ENCODE data around the gene CACTIN.
A peak's percentile ranks its signal among the peaks of the same experiment; 100 is the strongest.
"Not testable (repeated sequence)": the region's sequence is repeated elsewhere in the genome, so short reads cannot be mapped to it uniquely, and the experiment has no call there.

Gene CACTIN

DNA sequence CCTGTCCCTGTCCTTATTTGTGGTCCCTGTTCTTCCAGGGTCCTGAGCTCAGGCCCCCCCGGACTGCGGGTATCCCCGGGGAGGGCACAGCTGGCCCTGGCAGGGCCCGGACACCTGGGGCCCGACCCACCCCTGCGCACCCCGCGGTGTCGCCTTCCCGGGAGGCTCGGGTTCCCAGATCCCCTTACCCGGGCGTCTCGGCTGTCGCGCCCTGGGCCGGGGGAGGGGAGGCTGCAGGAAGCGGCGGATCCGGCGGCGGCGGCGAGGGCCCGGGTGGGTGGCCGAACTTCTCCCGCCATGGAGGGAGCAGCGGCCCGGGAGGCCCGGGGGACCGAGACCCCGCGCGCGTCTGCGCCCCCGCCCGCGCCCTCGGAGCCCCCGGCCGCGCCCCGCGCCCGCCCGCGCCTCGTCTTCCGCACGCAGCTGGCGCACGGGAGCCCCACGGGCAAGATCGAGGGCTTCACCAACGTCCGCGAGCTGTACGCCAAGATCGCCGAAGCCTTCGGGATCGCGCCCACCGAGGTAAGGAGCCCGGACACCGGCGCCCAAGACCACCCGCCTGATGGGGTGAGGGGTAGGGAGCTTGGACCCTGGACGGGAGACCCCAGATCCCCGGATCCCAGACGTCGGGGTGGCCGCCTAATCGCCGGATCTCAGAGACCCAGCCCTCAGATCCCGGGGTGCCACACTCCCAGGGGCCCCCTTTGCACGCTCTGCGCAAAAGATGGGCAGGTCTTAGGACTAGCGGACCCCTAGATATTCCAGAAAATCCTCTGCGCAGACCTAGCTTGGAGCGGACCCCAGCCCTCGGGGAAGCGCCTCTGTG is 41.1 kb downstream of the CACTIN start, which contains the start of gene GIPC3:
TSS of gene GIPC3 (plus strand) at position 178 of the 826 bp plus-strand sequence. CDS start at position 298, 120 bp downstream.
- DNase-seq = no peak

DNA sequence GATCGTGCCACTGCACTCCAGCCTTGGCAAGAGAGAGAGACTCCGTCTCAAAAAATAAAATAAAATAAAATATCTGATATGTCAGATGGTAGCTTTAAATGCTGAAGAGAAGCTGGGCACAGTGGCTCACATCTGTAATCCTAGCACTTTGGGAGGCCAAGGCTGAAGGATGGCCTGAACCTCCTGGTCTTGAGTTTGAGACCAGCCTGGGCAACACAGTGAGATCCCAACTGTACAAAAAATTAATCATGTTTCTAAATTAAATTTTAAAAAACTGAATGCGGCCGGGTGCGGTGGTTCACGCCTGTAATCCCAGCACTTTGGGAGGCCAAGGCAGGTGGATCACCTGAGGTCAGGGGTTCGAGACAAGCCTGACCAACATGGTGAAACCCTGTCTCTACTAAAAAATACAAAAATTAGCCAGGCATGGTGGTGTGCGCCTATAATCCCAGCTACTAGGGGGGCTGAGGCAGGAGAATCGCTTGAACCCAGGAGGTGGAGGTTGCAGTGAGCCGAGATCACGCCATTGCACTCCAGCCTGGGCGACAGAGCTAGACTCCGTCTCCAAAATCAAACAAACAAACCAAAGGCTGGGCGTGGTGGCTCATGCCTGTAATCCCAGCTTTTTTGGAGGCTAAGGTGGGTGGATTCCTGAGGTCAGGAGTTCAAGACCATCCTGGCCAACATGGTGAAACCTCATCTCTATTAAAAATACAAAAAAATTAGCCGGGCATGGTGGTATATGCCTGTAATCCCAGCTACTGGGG is 42.4 kb downstream of the CACTIN start:
- not testable (repeated sequence) for DNase-seq

GRCh38 chr19:3581792-3582191 is 44.8 kb downstream of the CACTIN start:
- not testable (repeated sequence) for DNase-seq

- DNase-seq = no peak
Measured at GRCh38 chr19:3580156-3580934, 46.2 kb downstream of the CACTIN start.

GRCh38 chr19:3578390-3578789 is 48.2 kb downstream of the CACTIN start:
- no peak for DNase-seq

GRCh38 chr19:3577723-3578344 is 48.8 kb downstream of the CACTIN start:
- DNase-seq = no peak

DNA sequence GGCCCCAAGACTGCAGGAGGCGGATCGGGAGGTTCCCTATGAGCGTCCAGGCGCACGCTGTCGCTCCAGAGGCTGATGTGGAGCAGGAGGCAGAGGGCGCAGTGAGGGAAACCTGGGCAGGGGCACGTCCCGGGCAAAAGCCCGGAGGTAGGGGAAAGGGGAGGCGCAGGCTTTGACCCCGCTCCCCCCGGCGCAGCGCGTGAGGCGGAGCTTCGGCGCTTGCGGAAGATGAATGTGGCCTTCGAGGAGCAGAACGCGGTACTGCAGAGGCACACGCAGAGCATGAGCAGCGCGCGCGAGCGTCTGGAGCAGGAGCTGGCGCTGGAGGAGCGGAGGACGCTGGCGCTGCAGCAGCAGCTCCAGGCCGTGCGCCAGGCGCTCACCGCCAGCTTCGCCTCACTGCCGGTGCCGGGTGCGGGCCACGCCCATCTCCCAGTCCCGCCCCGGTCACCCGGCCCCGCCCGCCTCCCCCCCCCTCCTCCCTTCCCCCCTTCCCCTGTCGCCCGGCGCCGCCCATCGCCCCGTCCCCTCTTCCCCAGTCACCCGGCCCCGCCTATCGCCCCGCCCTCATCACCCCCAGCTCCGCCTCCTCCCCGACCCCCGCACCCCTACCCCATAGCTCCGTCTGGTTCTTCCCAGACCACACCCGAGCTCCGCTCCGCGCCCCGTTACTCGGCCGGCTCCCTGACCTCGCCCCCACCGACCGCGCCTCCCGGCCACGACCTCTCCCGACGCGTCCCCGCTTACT is 49.7 kb downstream of the CACTIN start:
- DNase-seq = no peak

- DNase-seq = no peak
Measured at GRCh38 chr19:3575949-3576673, 50.5 kb downstream of the CACTIN start.

- peak; percentile 31 for DNase-seq
Measured at GRCh38 chr19:3575260-3575741, 51.3 kb downstream of the CACTIN start.

DNA sequence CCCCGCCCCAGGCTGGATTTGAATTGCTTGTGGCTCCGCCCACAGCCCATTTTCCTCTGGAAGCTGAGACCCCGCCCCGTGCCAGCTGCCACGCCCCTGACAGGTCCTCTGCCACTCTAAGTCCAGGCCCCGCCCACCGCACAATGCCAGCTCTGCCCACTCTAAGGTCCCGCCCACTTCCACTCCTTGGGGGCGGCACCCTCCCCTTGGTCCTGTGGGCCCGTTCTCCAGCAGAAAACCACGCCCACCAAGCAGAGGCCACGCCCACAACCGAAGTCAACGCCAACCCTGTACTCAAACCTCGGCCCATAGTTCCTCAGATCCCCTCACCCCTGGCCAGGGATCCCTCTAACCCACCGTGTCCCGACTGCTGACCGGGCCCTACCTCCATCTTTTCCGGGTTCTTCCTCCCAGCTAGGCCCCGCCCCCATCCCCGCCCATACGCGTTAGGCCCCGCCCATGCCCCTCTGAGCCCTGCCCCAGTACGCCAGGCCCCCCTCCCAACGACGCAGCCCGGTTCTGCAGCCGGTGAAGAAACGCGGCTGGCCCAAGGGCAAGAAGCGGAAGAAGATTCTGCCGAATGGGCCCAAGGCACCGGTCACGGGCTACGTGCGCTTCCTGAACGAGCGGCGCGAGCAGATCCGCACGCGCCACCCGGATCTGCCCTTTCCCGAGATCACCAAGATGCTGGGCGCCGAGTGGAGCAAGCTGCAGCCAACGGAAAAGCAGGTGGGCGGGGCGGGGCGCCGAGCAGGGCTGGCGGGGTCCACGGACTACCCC is 52.5 kb downstream of the CACTIN start:
- DNase-seq = peak; percentile 81

DNA sequence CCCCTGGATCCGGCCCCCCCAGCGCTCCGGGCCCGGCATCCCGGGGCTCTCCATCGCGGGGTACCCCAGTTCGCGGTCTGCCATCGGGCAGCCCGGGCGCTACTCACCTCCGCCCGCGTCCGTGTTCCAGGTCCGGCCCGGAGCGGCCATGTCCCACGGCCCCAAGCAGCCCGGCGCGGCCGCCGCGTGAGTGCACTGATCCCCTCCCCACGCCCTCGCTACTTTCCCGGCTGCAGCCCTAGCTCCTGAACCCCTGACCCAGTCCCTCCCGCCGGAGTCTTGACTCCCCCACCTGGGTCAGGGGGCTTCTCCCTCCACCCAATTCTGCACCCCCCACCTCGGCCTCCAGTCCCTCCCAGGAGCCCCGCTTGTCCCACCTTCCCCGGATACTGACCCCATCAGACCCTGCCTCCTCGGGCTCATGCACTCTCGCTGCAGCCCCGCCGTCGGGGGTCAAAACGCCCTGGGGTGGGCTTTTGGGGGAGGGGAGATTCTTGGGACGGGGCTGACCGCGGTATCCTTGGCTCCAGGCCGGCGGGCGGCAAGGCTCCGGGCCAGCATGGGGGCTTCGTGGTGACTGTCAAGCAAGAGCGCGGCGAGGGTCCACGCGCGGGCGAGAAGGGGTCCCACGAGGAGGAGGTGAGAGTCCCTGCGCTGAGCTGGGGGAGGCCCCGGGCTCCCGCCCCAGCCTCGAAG is 53.3 kb downstream of the CACTIN start:
- no peak for DNase-seq

- DNase-seq = no peak
Measured at GRCh38 chr19:3572855-3573161, 53.8 kb downstream of the CACTIN start, which contains the start of gene HMG20B. Gene HMG20B, plus strand, starts transcription at chr19:3572944. Its CDS starts 366 bp downstream, at chr19:3573310.

DNA sequence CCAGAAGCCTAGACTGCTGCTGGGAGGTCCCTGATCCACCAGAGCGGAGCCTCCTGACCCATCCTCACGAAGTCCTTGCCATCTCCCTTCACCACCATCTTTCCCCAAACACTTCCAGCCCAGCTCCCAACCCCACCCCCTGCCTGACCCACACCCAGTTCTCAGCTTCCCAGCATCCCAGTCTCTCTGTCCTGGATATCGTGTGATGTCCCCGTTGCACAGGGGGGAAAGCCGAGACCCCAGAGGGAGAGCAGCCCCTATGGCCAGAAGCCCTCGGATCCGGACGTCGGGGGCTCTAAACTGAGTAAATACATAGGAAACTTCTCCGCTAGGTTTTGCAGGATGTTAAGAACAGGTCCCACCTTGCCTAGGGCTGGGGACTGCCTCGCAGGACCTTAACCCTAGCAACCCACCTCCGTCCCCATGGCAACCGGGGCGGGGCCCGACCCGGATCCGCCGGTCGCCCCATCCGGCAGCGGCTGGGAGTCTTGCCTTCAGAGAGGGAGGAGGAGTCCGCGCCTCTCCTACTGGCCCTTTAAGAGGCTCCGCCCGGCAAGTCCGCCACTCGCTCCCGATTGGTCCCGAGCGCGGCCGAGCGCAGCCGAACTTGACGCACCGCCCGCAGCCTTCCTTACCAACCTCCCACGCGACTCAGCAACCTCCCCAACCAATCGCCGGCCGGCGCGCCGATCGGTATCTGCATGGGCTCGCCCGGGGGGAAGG is 54.3 kb downstream of the CACTIN start:
- peak; percentile 99 for DNase-seq

- no peak for DNase-seq
Measured at GRCh38 chr19:3570606-3571011, 56.0 kb downstream of the CACTIN start.

DNA sequence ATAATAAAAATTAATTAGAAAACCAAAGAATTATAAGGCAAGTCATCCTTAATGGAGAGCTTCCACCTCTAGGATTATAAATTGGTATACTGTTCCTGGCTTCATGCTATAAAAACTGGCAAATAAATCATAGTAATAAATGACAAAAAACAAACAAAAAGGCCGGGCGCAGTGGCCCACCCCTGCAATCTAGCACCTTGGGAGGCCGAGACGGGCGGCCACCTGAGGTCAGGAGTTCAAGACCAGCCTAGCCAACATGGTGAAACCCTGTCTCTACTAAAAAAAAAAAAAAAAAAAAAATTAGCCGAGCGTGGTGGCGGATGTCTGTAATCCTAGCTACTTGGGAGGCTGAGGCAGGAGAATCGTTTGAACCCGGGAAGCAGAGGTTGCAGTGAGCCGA is 56.5 kb downstream of the CACTIN start:
- DNase-seq = not testable (repeated sequence)

DNA sequence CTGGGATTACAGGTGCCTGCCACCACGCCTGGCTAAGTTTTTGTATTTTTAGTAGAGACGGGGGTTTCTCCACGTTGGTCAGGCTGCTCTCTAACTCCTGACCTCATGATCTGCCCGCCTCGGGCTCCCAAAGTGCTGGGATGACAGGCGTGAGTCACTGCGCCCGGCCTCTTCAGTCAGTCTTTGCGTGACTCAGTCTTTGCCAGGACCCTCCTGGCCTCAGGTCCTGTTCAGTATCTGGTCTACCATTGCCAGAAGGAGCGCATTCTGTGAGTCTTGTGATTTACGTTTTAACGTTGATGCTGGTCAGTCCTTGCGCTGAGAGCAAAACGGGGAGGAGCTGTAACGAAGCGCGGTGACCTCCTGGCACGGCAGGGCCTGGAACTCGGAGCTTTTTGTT is 61.5 kb downstream of the CACTIN start:
- no peak for DNase-seq

GRCh38 chr19:3563709-3564524 is 62.7 kb downstream of the CACTIN start:
- DNase-seq = no peak
